ENCODE measurements around the gene C6orf136. TPM values are rescaled to one million over a fixed set of nuclear protein-coding genes. Genes with fewer than 3 reads are reported as not detected.

The C6orf136 gene
- total and polyA plus RNA-seq, 8 donors, result 7.3 to 126 (median 23.4) TPM

DNA sequence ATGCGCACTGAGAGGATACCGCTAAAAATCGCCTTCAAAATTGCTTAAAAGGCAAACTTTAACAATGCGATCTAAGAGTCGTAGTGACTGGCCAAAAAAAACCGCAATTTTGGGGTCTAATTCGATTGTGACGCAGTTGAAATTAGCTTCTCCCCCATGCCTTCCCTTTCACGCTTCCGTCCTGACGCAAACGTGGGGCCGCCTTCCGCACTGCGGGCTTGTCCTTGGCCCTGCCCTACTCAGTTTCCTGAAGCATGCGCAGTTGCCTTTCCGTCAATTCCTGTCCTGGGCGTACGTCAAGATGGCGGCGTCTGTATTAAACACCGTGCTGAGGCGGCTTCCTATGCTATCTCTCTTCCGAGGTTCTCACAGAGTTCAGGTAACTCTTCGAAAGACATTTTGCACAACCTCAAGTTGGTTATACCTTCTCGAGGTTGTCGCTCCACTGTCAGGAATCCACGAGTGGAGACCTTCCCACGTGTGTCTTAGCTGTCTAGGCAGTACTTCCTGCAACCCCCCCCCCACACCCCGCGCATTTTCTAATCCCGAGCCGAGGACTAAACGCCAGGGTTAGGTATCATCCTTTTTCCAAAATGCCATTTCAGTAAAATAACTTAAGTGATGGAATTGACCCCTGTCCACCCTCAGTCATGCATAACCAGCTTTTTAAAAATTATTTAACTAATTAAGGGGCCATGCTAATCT is 29.2 kb upstream of the C6orf136 start, which contains the start of gene MRPS18B:
TSS of gene MRPS18B (plus strand) at position 276 of the 705 bp plus-strand sequence. CDS start at position 302, 26 bp downstream.
- intact Hi-C loops (cut with DNase I; ENCODE audit: low total_unique reads), result no loop called here
- WGBS, 5 donors, result 0 to 1% (median 0%) methylated on average over 31 to 34 of the region's 34 CpGs
- Histone ChIP-seq H3K27me3 (no peaks in the 10 kb centered on the region), H3K9me3 (no peaks in the 10 kb centered on the region), H3K4me3 (peak within 1 kb of the TSS; percentile 66 to 94 (median 83)), H3K36me3 (peaks cover 29 to 46% (median 45%) of the 10 kb centered on the region in 4 donors), H3K4me1 (peaks cover 30 to 55% (median 34%) of the 10 kb centered on the region in 4 donors), H3K27ac (peak within 1 kb of the TSS; percentile 92 to 96 (median 95))
- TF ChIP-seq POLR2A (IDR thresholded peaks at IDR 0.05), result peak in 2 of 4 donors; percentile 63 to 67
- peak; percentile 82 to 94 (median 90) for TF ChIP-seq POLR2AphosphoS5 (IDR thresholded peaks at IDR 0.05)
- TF ChIP-seq, protein P1, sequence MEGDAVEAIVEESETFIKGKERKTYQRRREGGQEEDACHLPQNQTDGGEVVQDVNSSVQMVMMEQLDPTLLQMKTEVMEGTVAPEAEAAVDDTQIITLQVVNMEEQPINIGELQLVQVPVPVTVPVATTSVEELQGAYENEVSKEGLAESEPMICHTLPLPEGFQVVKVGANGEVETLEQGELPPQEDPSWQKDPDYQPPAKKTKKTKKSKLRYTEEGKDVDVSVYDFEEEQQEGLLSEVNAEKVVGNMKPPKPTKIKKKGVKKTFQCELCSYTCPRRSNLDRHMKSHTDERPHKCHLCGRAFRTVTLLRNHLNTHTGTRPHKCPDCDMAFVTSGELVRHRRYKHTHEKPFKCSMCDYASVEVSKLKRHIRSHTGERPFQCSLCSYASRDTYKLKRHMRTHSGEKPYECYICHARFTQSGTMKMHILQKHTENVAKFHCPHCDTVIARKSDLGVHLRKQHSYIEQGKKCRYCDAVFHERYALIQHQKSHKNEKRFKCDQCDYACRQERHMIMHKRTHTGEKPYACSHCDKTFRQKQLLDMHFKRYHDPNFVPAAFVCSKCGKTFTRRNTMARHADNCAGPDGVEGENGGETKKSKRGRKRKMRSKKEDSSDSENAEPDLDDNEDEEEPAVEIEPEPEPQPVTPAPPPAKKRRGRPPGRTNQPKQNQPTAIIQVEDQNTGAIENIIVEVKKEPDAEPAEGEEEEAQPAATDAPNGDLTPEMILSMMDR (IDR thresholded peaks at IDR 0.05), result no peak
- TF ChIP-seq EP300 (IDR thresholded peaks at IDR 0.05), result no peak
- DNase-seq, result peak; percentile 98 to 100

DNA sequence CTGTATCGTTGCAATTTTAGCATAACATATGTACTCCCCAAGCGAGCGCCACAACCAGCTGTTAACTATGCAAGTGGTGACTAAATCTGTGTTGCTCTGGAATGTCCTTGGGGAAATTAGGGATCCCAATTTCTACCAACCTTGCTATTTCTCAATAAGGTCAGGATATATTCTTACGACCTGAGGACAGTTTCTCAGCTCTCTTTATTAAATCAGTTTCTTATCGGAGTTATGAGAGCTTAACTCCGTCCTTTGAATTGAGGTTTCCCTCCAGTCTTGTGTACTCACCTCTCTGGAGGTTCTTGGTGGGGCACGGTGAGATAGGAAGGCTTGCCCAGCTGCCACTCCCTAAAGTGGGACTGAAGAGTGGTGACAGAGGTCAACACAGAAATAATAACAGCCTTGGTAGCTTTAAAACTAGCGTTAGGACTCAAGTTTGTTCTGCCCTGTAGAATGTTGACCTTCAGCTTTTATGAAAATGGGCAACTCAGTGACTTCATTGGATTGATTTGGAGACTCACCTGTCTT is 28.6 kb upstream of the C6orf136 start:
- Histone ChIP-seq H3K4me1 (peaks cover 24 to 48% (median 28%) of the 10 kb centered on the region in 4 donors), H3K9me3 (no peaks in the 10 kb centered on the region), H3K4me3 (peak overlapping the region; percentile 52 to 71 (median 65)), H3K36me3 (peaks cover 34 to 52% (median 51%) of the 10 kb centered on the region in 4 donors), H3K27ac (peak overlapping the region; percentile 92 to 96 (median 95)), H3K27me3 (no peaks in the 10 kb centered on the region)
- DNase-seq, result peak; percentile 38 to 80
- WGBS, 5 donors, result 1 to 13% (median 6%) methylated on average over 8 of the region's 8 CpGs
- peak in 2 of 3 donors; percentile 57 to 75 for TF ChIP-seq POLR2AphosphoS5 (IDR thresholded peaks at IDR 0.05)
- no peak for TF ChIP-seq POLR2A (IDR thresholded peaks at IDR 0.05)
- intact Hi-C loops (cut with DNase I; ENCODE audit: low total_unique reads), result no loop called here

- no peaks in the 10 kb centered on the region for H3K9me3 ChIP-seq
- WGBS, 5 donors, result 88 to 95% (median 93%) methylated on average over 11 of the region's 11 CpGs
- peak overlapping the region; percentile 1 to 95 (median 93) for H3K27ac ChIP-seq
- peaks cover 11 to 36% (median 16%) of the 10 kb centered on the region in 4 donors for H3K4me1 ChIP-seq
- no peaks in the 10 kb centered on the region for H3K27me3 ChIP-seq
- DNase-seq, result no peak
- H3K36me3 ChIP-seq, result peaks cover 46 to 65% (median 64%) of the 10 kb centered on the region in 4 donors
- intact Hi-C loops (cut with DNase I; ENCODE audit: low total_unique reads), result no loop called here
- TF ChIP-seq POLR2A (IDR thresholded peaks at IDR 0.05), result no peak
- TF ChIP-seq, protein P1 (IDR thresholded peaks at IDR 0.05), result no peak
- TF ChIP-seq POLR2AphosphoS5 (IDR thresholded peaks at IDR 0.05), result no peak
- no peak for TF ChIP-seq EP300 (IDR thresholded peaks at IDR 0.05)
- H3K4me3 ChIP-seq, result no peak overlapping the region
These were observed 27.4 kb upstream of the C6orf136 start for GRCh38 chr6:30619561-30619960.

DNA sequence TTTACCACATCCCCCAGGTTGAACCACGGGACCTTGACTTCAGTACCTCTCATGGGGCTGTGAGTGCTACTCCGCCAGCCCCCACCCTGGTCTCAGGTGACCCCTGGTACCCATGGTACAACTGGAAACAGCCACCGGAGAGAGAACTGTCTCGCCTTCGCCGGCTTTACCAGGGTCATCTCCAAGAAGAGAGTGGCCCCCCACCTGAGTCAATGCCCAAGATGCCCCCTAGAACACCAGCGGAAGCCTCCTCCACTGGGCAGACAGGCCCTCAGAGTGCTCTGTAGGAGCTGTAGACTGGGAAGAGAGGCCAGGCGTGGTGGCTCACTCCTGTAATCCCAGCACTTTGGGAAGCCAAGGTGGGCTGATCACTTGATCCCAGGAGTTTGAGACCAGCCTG is 21.4 kb upstream of the C6orf136 start:
- intact Hi-C loops (cut with DNase I; ENCODE audit: low total_unique reads), result no loop called here
- Histone ChIP-seq H3K27me3 (no peaks in the 10 kb centered on the region), H3K36me3 (peaks cover 47 to 83% (median 82%) of the 10 kb centered on the region in 4 donors), H3K9me3 (no peaks in the 10 kb centered on the region), H3K4me1 (peaks cover 8 to 36% (median 19%) of the 10 kb centered on the region in 4 donors), H3K27ac (peak overlapping the region in 4 of 5 donors; percentile 86 to 91 (median 90)), H3K4me3 (no peak overlapping the region)
- WGBS, 5 donors, result 90 to 97% (median 95%) methylated on average over 8 of the region's 8 CpGs
- TF ChIP-seq EP300 (IDR thresholded peaks at IDR 0.05), result no peak
- no peak for TF ChIP-seq POLR2A (IDR thresholded peaks at IDR 0.05)
- TF ChIP-seq, protein P1 (IDR thresholded peaks at IDR 0.05), result no peak
- TF ChIP-seq POLR2AphosphoS5 (IDR thresholded peaks at IDR 0.05), result no peak
- no peak for DNase-seq

Data from stomach (tissue), 9 donors.